ENCODE measurements around the gene ZNF700. TPM values are rescaled to one million over a fixed set of nuclear protein-coding genes. Genes with fewer than 3 reads are reported as not detected.

The ZNF700 gene
- total and polyA plus RNA-seq, 9 of the 15 experiments (the other 6 are each of a cell fraction or from before 2014, with no cell fraction given), result 10.3 to 24.7 (median 14.1) TPM

DNA sequence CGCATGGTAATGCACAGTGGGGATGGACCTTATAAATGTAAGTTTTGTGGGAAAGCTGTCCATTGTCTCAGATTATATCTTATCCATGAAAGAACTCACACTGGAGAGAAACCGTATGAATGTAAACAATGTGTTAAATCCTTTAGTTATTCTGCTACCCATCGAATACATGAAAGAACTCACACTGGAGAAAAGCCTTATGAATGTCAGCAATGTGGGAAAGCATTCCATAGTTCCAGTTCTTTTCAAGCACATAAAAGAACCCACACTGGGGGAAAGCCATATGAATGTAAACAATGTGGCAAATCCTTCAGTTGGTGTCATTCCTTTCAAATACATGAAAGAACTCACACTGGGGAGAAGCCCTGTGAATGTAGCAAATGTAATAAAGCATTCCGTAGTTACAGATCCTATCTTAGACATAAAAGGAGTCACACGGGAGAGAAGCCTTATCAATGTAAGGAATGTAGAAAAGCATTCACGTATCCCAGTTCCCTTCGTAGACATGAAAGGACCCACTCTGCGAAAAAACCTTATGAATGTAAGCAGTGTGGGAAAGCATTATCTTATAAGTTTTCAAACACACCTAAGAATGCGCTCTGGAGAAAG lies 53.7 kb downstream of the ZNF700 start:
- TF ChIP-seq NFXL1 (CRISPR knock-in tag; IDR thresholded peaks at IDR 0.05), result no peak
- peak; percentile 55; the same call in 1 of the 2 replicates for TF ChIP-seq ZNF274 (IDR thresholded peaks at IDR 0.05; ENCODE audit: borderline replicate concordance, low read depth, low read length)
- no peak for TF ChIP-seq ZNF431 (CRISPR knock-in tag; IDR thresholded peaks at IDR 0.05)
- H3K4me1 ChIP-seq (replicated peaks in 1 of 2; ENCODE audit: control insufficient read depth in 2 of 2, insufficient read depth in 2 of 2, low read length in 2 of 2), result no peaks in the 10 kb centered on the region
- BruUV-seq (replicated peaks), result no TSS peak
- H3K79me2 ChIP-seq (ENCODE audit: control insufficient read depth, insufficient read depth, low read length), result no peaks in the 10 kb centered on the region
- in situ Hi-C loops (cut with MboI), result no loop called here
- FAIRE-seq, result no peak
- intact Hi-C loops (cut with micrococcal nuclease), result no loop called here
- no peak overlapping the region for H2AFZ ChIP-seq (ENCODE audit: low read depth, low read length)
- no peaks in the 10 kb centered on the region for H3K27me3 ChIP-seq (ENCODE audit: control insufficient read depth in 2 of 2, insufficient read depth in 2 of 2, low read length in 2 of 2)
- no peak overlapping the region for H3K4me3 ChIP-seq
- H3K36me3 ChIP-seq (ENCODE audit: control insufficient read depth, insufficient read depth, low read length), result no peaks in the 10 kb centered on the region
- ChIA-PET CTCF (ENCODE audit: low intra/inter-chr PET ratio) (no interaction called here), POLR2A (no interaction called here)
- 3% methylated on average over 9 of the region's 9 CpGs for WGBS (ENCODE audit: insufficient coverage, low coverage, missing lambda C conversion rate)
- DNase-seq (ENCODE audit: extremely low read depth in 1 of 4, low spot score in 3 of 4), result no peak
- peaks cover 11% of the 10 kb centered on the region for H3K9me3 ChIP-seq (replicated peaks; ENCODE audit: control insufficient read depth, insufficient read depth, low read depth, low read length)
- H3K4me2 ChIP-seq (ENCODE audit: insufficient read depth, low read length), result no peak overlapping the region
- H3K27ac ChIP-seq (ENCODE audit: extremely low read depth, low read depth, low read length), result no peak overlapping the region
- no peak for ATAC-seq
- H3K9ac ChIP-seq (ENCODE audit: insufficient read depth in 1 of 2, low read depth in 2 of 2, low read length in 2 of 2), result no peak overlapping the region
- no peaks in the 10 kb centered on the region for H3K9me1 ChIP-seq (ENCODE audit: control insufficient read depth, insufficient read depth, low read length)
- no peaks in the 10 kb centered on the region for H4K20me1 ChIP-seq (replicated peaks; ENCODE audit: control insufficient read depth, insufficient read depth, low read length)

DNA sequence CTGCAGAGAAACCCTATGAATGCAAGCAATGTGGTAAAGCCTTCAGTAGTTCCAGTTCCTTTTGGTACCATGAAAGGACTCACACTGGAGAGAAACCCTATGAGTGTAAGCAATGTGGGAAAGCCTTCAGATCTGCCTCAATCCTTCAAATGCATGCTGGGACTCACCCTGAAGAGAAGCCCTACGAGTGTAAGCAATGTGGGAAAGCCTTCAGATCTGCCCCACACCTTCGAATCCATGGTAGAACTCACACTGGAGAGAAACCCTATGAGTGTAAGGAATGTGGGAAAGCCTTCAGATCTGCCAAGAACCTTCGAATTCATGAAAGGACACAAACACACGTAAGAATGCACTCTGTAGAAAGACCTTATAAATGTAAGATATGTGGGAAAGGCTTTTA lies 54.6 kb downstream of the ZNF700 start:
- DNase-seq (ENCODE audit: extremely low read depth in 1 of 4, low spot score in 3 of 4) (no peak), ATAC-seq (no peak), FAIRE-seq (no peak)
- no peak overlapping the region for H2AFZ ChIP-seq (ENCODE audit: low read depth, low read length)
- no peak overlapping the region for H3K27ac ChIP-seq (ENCODE audit: extremely low read depth, low read depth, low read length)
- no peaks in the 10 kb centered on the region for H3K9me1 ChIP-seq (ENCODE audit: control insufficient read depth, insufficient read depth, low read length)
- H3K9me3 ChIP-seq (replicated peaks; ENCODE audit: control insufficient read depth, insufficient read depth, low read depth, low read length), result peaks cover 11% of the 10 kb centered on the region
- WGBS (ENCODE audit: insufficient coverage, low coverage, missing lambda C conversion rate), result 2% methylated on average over 4 of the region's 4 CpGs
- no peak overlapping the region for H3K9ac ChIP-seq (ENCODE audit: insufficient read depth in 1 of 2, low read depth in 2 of 2, low read length in 2 of 2)
- H3K27me3 ChIP-seq (ENCODE audit: control insufficient read depth in 2 of 2, insufficient read depth in 2 of 2, low read length in 2 of 2), result no peaks in the 10 kb centered on the region
- H3K4me2 ChIP-seq (ENCODE audit: insufficient read depth, low read length), result no peak overlapping the region
- no peak overlapping the region for H3K4me3 ChIP-seq
- H3K36me3 ChIP-seq (ENCODE audit: control insufficient read depth, insufficient read depth, low read length), result no peaks in the 10 kb centered on the region
- intact Hi-C loops (cut with micrococcal nuclease) (no loop called here), in situ Hi-C loops (cut with MboI) (no loop called here)
- no TSS peak for BruUV-seq (replicated peaks)
- H3K79me2 ChIP-seq (ENCODE audit: control insufficient read depth, insufficient read depth, low read length), result no peaks in the 10 kb centered on the region
- H4K20me1 ChIP-seq (replicated peaks; ENCODE audit: control insufficient read depth, insufficient read depth, low read length), result no peaks in the 10 kb centered on the region
- POLR2A ChIA-PET, result no interaction called here
- H3K4me1 ChIP-seq (replicated peaks in 1 of 2; ENCODE audit: control insufficient read depth in 2 of 2, insufficient read depth in 2 of 2, low read length in 2 of 2), result no peaks in the 10 kb centered on the region
- CTCF ChIA-PET (ENCODE audit: low intra/inter-chr PET ratio), result no interaction called here
- TF ChIP-seq, protein P1, sequence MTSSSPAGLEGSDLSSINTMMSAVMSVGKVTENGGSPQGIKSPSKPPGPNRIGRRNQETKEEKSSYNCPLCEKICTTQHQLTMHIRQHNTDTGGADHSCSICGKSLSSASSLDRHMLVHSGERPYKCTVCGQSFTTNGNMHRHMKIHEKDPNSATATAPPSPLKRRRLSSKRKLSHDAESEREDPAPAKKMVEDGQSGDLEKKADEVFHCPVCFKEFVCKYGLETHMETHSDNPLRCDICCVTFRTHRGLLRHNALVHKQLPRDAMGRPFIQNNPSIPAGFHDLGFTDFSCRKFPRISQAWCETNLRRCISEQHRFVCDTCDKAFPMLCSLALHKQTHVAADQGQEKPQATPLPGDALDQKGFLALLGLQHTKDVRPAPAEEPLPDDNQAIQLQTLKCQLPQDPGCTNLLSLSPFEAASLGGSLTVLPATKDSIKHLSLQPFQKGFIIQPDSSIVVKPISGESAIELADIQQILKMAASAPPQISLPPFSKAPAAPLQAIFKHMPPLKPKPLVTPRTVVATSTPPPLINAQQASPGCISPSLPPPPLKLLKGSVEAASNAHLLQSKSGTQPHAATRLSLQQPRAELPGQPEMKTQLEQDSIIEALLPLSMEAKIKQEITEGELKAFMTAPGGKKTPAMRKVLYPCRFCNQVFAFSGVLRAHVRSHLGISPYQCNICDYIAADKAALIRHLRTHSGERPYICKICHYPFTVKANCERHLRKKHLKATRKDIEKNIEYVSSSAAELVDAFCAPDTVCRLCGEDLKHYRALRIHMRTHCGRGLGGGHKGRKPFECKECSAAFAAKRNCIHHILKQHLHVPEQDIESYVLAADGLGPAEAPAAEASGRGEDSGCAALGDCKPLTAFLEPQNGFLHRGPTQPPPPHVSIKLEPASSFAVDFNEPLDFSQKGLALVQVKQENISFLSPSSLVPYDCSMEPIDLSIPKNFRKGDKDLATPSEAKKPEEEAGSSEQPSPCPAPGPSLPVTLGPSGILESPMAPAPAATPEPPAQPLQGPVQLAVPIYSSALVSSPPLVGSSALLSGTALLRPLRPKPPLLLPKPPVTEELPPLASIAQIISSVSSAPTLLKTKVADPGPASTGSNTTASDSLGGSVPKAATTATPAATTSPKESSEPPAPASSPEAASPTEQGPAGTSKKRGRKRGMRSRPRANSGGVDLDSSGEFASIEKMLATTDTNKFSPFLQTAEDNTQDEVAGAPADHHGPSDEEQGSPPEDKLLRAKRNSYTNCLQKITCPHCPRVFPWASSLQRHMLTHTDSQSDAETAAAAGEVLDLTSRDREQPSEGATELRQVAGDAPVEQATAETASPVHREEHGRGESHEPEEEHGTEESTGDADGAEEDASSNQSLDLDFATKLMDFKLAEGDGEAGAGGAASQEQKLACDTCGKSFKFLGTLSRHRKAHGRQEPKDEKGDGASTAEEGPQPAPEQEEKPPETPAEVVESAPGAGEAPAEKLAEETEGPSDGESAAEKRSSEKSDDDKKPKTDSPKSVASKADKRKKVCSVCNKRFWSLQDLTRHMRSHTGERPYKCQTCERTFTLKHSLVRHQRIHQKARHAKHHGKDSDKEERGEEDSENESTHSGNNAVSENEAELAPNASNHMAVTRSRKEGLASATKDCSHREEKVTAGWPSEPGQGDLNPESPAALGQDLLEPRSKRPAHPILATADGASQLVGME (CRISPR knock-in tag; IDR thresholded peaks at IDR 0.05), result no peak
- TF ChIP-seq, protein P2, sequence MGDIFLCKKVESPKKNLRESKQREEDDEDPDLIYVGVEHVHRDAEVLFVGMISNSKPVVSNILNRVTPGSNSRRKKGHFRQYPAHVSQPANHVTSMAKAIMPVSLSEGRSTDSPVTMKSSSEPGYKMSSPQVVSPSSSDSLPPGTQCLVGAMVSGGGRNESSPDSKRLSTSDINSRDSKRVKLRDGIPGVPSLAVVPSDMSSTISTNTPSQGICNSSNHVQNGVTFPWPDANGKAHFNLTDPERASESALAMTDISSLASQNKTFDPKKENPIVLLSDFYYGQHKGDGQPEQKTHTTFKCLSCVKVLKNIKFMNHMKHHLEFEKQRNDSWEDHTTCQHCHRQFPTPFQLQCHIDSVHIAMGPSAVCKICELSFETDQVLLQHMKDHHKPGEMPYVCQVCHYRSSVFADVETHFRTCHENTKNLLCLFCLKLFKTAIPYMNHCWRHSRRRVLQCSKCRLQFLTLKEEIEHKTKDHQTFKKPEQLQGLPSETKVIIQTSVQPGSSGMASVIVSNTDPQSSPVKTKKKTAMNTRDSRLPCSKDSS (IDR thresholded peaks at IDR 0.05; ENCODE audit: low read depth, partially characterized antibody), result peak; percentile 57
- peak; percentile 86 for TF ChIP-seq TRIM28 (IDR thresholded peaks at IDR 0.05)
- TF ChIP-seq CBX8 (IDR thresholded peaks at IDR 0.05; ENCODE audit: borderline replicate concordance, extremely low read depth, low read depth, low read length, poor library complexity, severe bottlenecking), result no peak
